ENCODE data around the gene HOXD12.

GRCh38 chr2:176149939-176150583, 50.5 kb downstream of the HOXD12 start:
- TF ChIP-seq POLR2A (IDR thresholded peaks at IDR 0.05; ENCODE audit: extremely low read depth, insufficient read length): no peak
- TF ChIP-seq MAX (IDR thresholded peaks at IDR 0.05; ENCODE audit: low read depth, low read length): no peak
- no peak for TF ChIP-seq CTCF (IDR thresholded peaks at IDR 0.05; ENCODE audit: low read depth, low read length)
